ENCODE results near the gene CHPF2. TPM values are rescaled to one million over a fixed set of nuclear protein-coding genes. Genes with fewer than 3 reads are reported as not detected.
A peak's percentile ranks its signal among the peaks of the same experiment; 100 is the strongest.

CHPF2 gene
- total and polyA plus RNA-seq, 2 of the 13 experiments (the other 11 are each of a cell fraction or from before 2014, with no cell fraction given) = 15.4 to 21.5 TPM

GRCh38 chr7:151236406-151236805, 4.1 kb downstream of the CHPF2 start:
- H3K36me3 ChIP-seq (replicated peaks in 1 of 2; ENCODE audit: control insufficient read depth in 1 of 2, insufficient read depth in 2 of 2, low read length in 2 of 2) = peaks cover 6 to 32% of the 10 kb centered on the region in 2 experiments; a peak in 4 of 5 replicates
- CTCF ChIA-PET (ENCODE audit: low intra/inter-chr PET ratio, low total read pairs) = no interaction called here
- no peak overlapping the region for H3K4me2 ChIP-seq (ENCODE audit: low read depth, low read length)
- H4K20me1 ChIP-seq (ENCODE audit: insufficient read depth, low read length) = peaks cover 12% of the 10 kb centered on the region; the same call in 1 of the 2 replicates
- H3K4me1 ChIP-seq (ENCODE audit: insufficient read depth, low read length) = peaks cover 30% of the 10 kb centered on the region
- POLR2A ChIA-PET = interaction anchor here (1.6 kb wide), 1 partner anchor 9 kb away, joined by 3 read pairs; the partner anchor contains the start of gene ABCF2
- no peak overlapping the region for H2AFZ ChIP-seq (ENCODE audit: low read length)
- no peak overlapping the region for H3K9ac ChIP-seq (ENCODE audit: insufficient read depth, low read depth, low read length)
- H3K27me3 ChIP-seq (ENCODE audit: control insufficient read depth in 1 of 2, insufficient read depth in 2 of 2, low read length in 2 of 2) = no peaks in the 10 kb centered on the region; a peak in 1 of 5 replicates
- no peak for ATAC-seq
- TF ChIP-seq ZNF75D (CRISPR knock-in tag; IDR thresholded peaks at IDR 0.05; ENCODE audit: borderline replicate concordance) (no peak), HNF1A (IDR thresholded peaks at IDR 0.05; ENCODE audit: low read depth) (no peak), HNF1A (CRISPR knock-in tag; IDR thresholded peaks at IDR 0.05; ENCODE audit: borderline replicate concordance) (no peak), ZNF318 (CRISPR knock-in tag; IDR thresholded peaks at IDR 0.05) (no peak), ZNF343 (CRISPR knock-in tag; IDR thresholded peaks at IDR 0.05) (no peak), NR2C2 (CRISPR knock-in tag; IDR thresholded peaks at IDR 0.05; ENCODE audit: borderline replicate concordance) (no peak)
- TF ChIP-seq, protein P1, sequence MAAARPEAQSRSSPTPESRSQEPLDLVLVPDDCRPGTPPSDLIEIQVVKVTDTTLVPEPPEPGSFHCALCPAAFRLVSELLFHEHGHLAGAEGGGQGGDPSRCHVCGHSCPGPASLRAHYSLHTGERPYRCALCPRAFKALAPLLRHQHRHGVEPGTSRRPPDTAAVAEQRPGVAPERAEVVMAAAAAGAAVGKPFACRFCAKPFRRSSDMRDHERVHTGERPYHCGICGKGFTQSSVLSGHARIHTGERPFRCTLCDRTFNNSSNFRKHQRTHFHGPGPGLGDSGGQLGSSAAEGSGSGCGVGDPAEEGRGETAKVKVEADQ (CRISPR knock-in tag; IDR thresholded peaks at IDR 0.05; ENCODE audit: borderline replicate concordance) = no peak
- in situ Hi-C loops (cut with HindIII; ENCODE audit: extremely low pct_ligation_motif_present, low pct_unique_long_range_greater_than_20kb) (no loop called here), intact Hi-C loops (cut with micrococcal nuclease; ENCODE audit: unreplicated experiment) (no loop called here)
- peaks cover 22% of the 10 kb centered on the region for H3K79me2 ChIP-seq (ENCODE audit: insufficient read depth, low read length)
- 98% methylated on average over 10 of the region's 13 CpGs for WGBS (ENCODE audit: low lambda C conversion rate)
- no peak for DNase-seq (ENCODE audit: low spot score)
- FAIRE-seq = no peak
- H3K9me3 ChIP-seq (ENCODE audit: low read length) = no peaks in the 10 kb centered on the region
- TSS peak; percentile 1 for BruUV-seq (replicated peaks)
- H3K4me3 ChIP-seq (replicated peaks in 1 of 3; ENCODE audit: insufficient read depth in 1 of 3, low read depth in 2 of 3, low read length in 3 of 3) = no peak overlapping the region
- no peak overlapping the region for H3K27ac ChIP-seq (ENCODE audit: extremely low read length, insufficient read depth, low read length)

Data from HepG2 (cell line).